Measurements from ENCODE around the gene MFSD2A.
"Not testable (repeated sequence)": the region's sequence is repeated elsewhere in the genome, so short reads cannot be mapped to it uniquely, and the experiment has no call there.

Gene MFSD2A

DNA sequence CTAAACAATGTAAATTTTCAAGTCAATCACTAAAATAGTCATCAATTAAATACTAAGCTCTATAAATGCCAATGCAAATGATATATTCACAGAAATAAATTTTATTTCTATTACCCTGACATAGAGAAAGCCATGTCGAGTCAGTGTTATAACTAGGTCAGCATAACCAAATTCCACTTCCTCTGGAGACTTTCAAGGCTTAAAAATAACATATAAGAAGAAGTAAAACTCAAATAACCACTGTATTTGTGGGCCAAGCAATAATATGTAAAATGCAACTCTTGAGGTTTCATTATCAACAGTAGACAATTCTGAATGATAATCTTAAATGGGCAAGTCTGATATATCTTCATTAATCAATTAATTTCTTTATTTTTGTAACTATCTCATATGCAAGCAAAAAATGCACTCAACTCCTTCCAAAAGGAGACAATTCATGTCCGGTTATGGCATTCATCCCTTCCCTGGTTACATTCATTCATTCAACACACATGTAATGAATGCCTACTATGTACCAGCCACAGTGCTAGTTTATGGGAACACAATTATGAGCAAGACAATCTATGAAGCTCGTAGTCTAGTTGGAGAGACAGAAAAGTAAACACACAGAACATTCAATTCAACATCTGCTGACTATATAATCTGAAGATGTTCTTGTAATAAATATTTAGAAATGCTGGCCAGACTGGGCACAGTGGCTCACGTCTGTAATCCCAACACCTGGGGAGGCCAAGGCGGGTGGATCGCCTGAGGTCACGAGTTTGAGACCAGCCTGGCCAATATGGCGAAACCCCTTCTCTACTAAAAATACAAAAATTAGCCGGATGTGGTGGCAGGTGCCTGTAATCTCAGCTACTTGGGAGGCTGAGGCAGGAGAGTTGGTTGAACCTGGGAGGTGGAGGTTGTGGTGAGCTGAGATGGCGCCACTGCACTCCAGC lies 48.5 kb downstream of the MFSD2A start:
- DNase-seq (ENCODE audit: low spot score), result no peak

DNA sequence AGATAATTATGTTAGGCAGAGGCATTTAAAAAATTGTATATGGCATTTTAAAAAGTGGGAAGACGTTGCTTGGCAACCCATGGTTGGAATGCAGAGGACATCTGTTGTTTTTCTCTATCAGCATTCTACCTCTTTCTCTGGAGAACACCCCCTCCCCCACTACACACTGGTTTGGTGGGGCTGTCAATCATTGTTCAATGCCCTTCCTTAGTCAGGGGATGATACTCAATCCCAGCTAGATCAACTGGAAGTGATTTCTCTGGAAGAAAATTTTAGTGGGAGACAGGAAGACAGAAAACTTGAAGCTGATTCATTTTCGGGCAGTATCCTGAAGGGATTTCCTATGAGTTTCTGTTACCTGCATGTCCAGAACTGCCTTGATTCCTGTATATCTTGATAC lies 49.9 kb downstream of the MFSD2A start:
- DNase-seq (ENCODE audit: low spot score), result no peak

DNA sequence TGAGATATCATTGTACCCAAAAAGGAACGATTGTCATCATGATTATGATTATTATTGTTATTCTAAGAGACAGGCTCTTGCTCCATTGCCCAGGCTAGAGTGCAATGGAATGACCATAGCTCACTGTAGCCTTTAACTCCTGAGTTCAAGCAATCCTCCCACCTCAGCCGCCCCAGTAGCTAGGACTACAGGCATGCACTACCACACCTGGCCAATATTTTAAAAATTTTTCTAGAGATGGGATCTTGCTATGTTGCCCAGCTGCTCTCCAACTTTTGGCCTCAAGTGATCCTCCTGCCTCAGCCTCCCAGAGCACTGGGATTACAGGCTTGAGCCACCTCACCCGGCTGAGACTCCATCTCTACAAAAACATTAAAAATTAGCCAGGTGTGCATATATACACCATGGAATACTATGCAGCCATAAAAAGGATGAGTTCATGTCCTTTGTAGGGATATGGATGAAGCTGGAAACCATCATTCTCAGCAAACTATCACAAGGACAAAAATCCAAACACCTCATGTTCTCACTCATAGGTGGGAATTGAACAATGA lies 52.6 kb downstream of the MFSD2A start:
- DNase-seq (ENCODE audit: low spot score), result not testable (repeated sequence)

DNA sequence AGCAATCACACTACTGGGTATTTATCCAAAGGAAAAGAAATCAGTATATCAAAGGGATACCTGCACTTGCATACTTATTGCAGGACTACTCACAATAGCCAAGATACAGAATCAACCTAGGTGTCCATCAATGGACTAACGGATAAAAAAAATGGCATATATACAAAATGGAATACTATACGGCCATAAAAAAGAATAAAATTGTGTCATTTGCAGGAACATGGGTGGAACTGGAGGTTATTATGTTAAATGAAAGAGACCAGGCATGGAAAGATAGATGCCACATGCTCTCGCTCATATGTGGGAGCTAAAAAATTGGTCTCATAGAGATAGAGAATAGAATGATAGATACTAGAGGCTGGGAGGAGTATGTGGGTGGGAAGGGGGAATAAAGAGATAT lies 56.3 kb downstream of the MFSD2A start:
- no peak for DNase-seq (ENCODE audit: low spot score)

DNA sequence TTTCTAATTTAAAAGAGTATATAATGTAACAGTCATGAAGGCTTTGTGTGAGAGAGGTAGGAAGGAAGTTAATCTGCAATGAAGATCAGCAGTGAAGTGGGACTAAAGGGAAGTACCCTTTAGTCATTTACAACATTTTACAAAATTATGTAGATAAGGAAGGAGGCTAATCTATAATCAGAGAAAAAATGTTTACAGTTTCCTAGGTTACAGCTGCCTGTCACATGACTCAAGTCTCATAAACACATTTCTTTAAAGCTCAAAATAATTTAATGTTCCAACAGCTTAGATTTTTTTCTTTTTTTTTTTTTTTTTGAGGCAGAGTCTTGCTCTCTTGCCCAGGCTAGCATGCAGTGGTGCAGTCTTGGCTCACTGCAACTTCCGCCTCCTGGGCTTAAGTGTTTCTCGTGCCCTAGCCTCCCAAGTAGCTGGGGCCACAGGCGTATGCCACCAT lies 59.3 kb downstream of the MFSD2A start:
- no peak for DNase-seq (ENCODE audit: low spot score)

DNA sequence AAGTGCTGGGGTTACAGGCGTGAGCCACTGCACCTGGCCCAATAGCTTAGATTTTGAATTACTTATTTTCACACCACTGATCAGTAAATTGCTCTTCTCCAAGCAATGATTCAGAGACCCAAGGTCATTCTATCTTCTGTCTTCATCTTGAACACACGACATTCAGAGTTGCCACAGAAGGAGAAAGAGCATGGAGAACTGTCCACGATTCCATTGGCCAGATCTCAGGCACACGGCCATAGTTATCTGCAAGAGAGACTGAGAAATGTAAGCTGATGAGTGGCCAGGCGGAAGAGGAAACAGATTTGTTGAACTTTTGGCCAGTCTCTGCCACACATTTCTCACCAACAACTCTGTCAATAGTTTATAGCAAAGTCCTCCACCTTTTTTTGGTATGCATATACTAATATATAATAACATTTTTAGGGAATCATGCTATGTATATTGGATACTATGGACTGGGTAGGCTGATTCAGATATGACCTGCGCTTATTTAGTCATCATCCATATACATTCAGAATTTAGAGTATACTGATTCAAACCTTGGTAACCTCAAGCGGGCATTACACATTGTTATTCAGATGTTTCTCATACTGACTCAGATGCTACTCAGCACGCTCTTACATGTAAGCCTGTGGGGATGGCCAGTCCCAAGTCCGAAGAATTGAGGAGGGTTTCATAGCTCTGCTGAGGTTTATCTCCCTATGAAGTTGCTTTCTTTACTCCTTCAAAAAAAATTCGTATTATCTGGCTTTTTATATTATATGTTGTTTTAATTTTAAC lies 60.1 kb downstream of the MFSD2A start:
- DNase-seq (ENCODE audit: low spot score), result no peak

DNA sequence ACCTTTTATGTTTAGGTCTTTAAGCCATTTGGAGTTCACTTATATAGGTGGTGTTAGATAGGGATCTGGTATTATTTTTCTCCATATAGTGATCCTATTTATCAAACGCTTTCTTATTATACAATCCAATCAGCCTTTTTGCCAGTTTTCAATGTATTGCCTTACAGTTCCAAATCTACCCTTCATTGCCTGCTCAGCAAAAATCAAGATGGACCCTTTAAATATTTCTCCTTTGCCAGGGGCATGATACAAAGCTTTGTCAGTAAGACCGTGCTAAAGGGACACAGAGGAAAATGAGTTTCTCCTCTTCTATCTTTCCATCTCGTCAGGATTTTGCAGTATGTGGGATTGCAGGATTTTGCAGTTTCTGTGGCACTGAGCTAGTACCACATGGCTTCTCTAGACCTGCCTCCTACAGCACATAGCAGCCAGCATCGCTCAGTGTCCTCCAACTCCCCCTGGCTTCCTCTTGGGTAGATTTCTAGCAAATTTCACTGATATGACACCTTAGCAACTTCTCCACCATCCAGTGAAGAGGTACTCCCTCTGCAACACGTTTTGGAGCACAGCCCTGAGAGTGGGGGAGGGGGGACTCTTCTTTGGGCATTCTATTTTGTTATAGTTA lies 63.1 kb downstream of the MFSD2A start:
- DNase-seq (ENCODE audit: low spot score), result no peak

Measured in left forelimb (tissue), 1 donor.